H1 (cell line): ENCODE results near the gene SHISA6. TPM values are rescaled to one million over a fixed set of nuclear protein-coding genes. Genes with fewer than 3 reads are reported as not detected.

Experiments used
- CTCF ChIA-PET: fragments of 300-600 bp; sonication (Branson Sonifier 250); formaldehyde crosslinking; loops from one replicate; lab custom pipeline; 2021; ENCODE audit not compliant: partially characterized antibody; lab: Charles Lee
- POLR2A ChIA-PET: fragments of 300-600 bp; sonication (Branson Sonifier 250); formaldehyde crosslinking; loops from one replicate; lab custom pipeline; 2021; ENCODE audit warnings: inconsistent platforms; ENCODE audit not compliant: partially characterized antibody; lab: Charles Lee
- DNase-seq, 2 experiments: peaks; one replicate each; pipeline versions ENCODE4 v3.0.0 to v3.0.0-alpha.2; 2010 to 2022; ENCODE audit warnings: low spot score in 2 of 2, low read depth in 1 of 2, mixed read lengths in 1 of 2
- FAIRE-seq: peaks from 2 replicates; lab custom pipeline; 2011; peaks lifted over from hg19 to GRCh38; lab: Jason Lieb, UNC
- H2AFZ ChIP-seq: 2 replicates; pipeline ENCODE4 v1.8.1; 2012; ENCODE audit warnings: low read length, inconsistent platforms
- H2AK5ac ChIP-seq: 2 replicates; pipeline ENCODE4 v1.6.1; 2013; ENCODE audit warnings: low read depth, low read length
- H2BK120ac ChIP-seq: replicated peaks from 2 replicates; pipeline ENCODE3; 2013; ENCODE audit warnings: low read depth, low read length, inconsistent platforms
- H2BK12ac ChIP-seq: 2 replicates; pipeline ENCODE4 v1.6.1; 2013; ENCODE audit warnings: low read depth, low read length
- H2BK15ac ChIP-seq: 2 replicates; pipeline ENCODE4 v1.6.1; 2013; ENCODE audit warnings: low read length
- H2BK20ac ChIP-seq: 2 replicates; pipeline ENCODE4 v1.6.1; 2013; ENCODE audit warnings: low read length
- H2BK5ac ChIP-seq: 2 replicates; pipeline ENCODE4 v1.6.1; 2013; ENCODE audit warnings: low read depth, low read length
- H3K14ac ChIP-seq: 2 replicates; pipeline ENCODE4 v1.6.1; 2013; ENCODE audit warnings: inconsistent platforms; ENCODE audit not compliant: insufficient read length
- H3K18ac ChIP-seq: 2 replicates; pipeline ENCODE4 v1.6.1; 2013; ENCODE audit warnings: low read length; ENCODE audit errors: extremely low read depth
- H3K23ac ChIP-seq: 2 replicates; pipeline ENCODE4 v1.6.1; 2013; ENCODE audit warnings: inconsistent platforms; ENCODE audit not compliant: insufficient read length
- H3K23me2 ChIP-seq: 2 replicates; pipeline ENCODE4 v1.6.1; 2013; ENCODE audit warnings: low read depth, low read length
- H3K27ac ChIP-seq: 2 replicates; pipeline ENCODE4 v1.6.1; 2011; ENCODE audit warnings: low read depth, low read length, inconsistent platforms
- H3K27me3 ChIP-seq, 4 experiments: replicated peaks in 1 of 4; 1 replicate in 1 of 4; 2 replicates in 3 of 4; pipeline versions ENCODE4 v1.6.1 to v1.8.1; 2011 to 2013; ENCODE audit warnings: low read length in 3 of 4, mild to moderate bottlenecking in 3 of 4, inconsistent platforms in 2 of 4, mixed read lengths in 2 of 4, moderate library complexity in 1 of 4; ENCODE audit not compliant: control insufficient read depth in 3 of 4, insufficient read depth in 3 of 4; ENCODE audit errors: extremely low read depth in 1 of 4
- H3K36me3 ChIP-seq, 4 experiments: 2 replicates each; pipeline versions ENCODE4 v1.6.1 to v1.8.1; 2011 to 2013; ENCODE audit warnings: mild to moderate bottlenecking in 4 of 4, low read length in 3 of 4, moderate library complexity in 2 of 4, control low read depth in 1 of 4, inconsistent platforms in 1 of 4; ENCODE audit not compliant: insufficient read depth in 4 of 4, control insufficient read depth in 2 of 4
- H3K4ac ChIP-seq: replicated peaks from 2 replicates; pipeline ENCODE3; 2013; ENCODE audit warnings: low read length, low read depth, mixed read lengths, inconsistent platforms; ENCODE audit not compliant: insufficient read length
- H3K4me1 ChIP-seq, 4 experiments: replicated peaks in 1 of 4; 1 replicate in 1 of 4; 2 replicates in 3 of 4; pipeline versions ENCODE4 v1.6.1 to v1.8.1; 2011 to 2013; ENCODE audit warnings: low read length in 3 of 4, inconsistent platforms in 2 of 4, mixed read lengths in 1 of 4; ENCODE audit not compliant: insufficient read depth in 4 of 4, control insufficient read depth in 3 of 4
- H3K4me2 ChIP-seq, 2 experiments: 2 replicates each; pipeline versions ENCODE4 v1.6.1 to v1.8.1; 2011 to 2013; ENCODE audit warnings: low read depth in 2 of 2, low read length in 2 of 2, control low read depth in 1 of 2, inconsistent platforms in 1 of 2, mild to moderate bottlenecking in 1 of 2; ENCODE audit not compliant: insufficient read depth in 1 of 2
- H3K4me3 ChIP-seq, 4 experiments: fragments of 200-600, 300-600 bp in 1 of 4; sonication (generic), shearing (Covaris generic), sonication (Bioruptor Twin) in 1 of 4; 2 replicates each; pipeline versions ENCODE4 v1.5.1 to v1.8.1; 2011 to 2016; ENCODE audit warnings: low read length in 4 of 4, low read depth in 3 of 4, control low read depth in 2 of 4, inconsistent platforms in 2 of 4, mild to moderate bottlenecking in 2 of 4, mixed read lengths in 1 of 4, moderate library complexity in 1 of 4; ENCODE audit not compliant: insufficient read depth in 2 of 4; ENCODE audit errors: extremely low read depth in 1 of 4
- H3K56ac ChIP-seq: replicated peaks from 2 replicates; pipeline ENCODE3; 2013; ENCODE audit warnings: low read depth, mild to moderate bottlenecking, mixed read lengths, low read length, inconsistent platforms; ENCODE audit not compliant: insufficient read length
- H3K79me1 ChIP-seq: 2 replicates; pipeline ENCODE4 v1.6.1; 2013; ENCODE audit warnings: low read depth, low read length, control low read depth
- H3K79me2 ChIP-seq, 2 experiments: 2 replicates each; pipeline versions ENCODE4 v1.6.1 to v1.8.1; 2012 to 2013; ENCODE audit warnings: low read length in 2 of 2, mild to moderate bottlenecking in 2 of 2, inconsistent platforms in 1 of 2; ENCODE audit not compliant: insufficient read depth in 2 of 2, control insufficient read depth in 1 of 2
- H3K9ac ChIP-seq, 4 experiments: replicated peaks in 1 of 4; 1 replicate in 1 of 4; 2 replicates in 3 of 4; pipeline versions ENCODE4 v1.6.1 to v1.8.1; 2011 to 2013; ENCODE audit warnings: low read depth in 3 of 4, low read length in 3 of 4, control low read depth in 2 of 4, mild to moderate bottlenecking in 2 of 4, moderate library complexity in 2 of 4, inconsistent platforms in 1 of 4; ENCODE audit errors: extremely low read depth in 1 of 4
- H3K9me3 ChIP-seq, 2 experiments: 2 replicates each; pipeline versions ENCODE4 v1.6.1 to v1.8.1; 2012 to 2013; ENCODE audit warnings: mild to moderate bottlenecking in 2 of 2, moderate library complexity in 2 of 2, control low read depth in 1 of 2, inconsistent platforms in 1 of 2, low read depth in 1 of 2, low read length in 1 of 2, mixed read lengths in 1 of 2; ENCODE audit not compliant: insufficient read depth in 2 of 2
- H4K20me1 ChIP-seq, 2 experiments: replicated peaks in 1 of 2; 2 replicates each; pipeline versions ENCODE3 to v1.8.1; 2011 to 2013; ENCODE audit warnings: inconsistent platforms in 2 of 2, low read length in 2 of 2, mild to moderate bottlenecking in 1 of 2; ENCODE audit not compliant: insufficient read depth in 2 of 2, control insufficient read depth in 1 of 2
- H4K5ac ChIP-seq: 2 replicates; pipeline ENCODE4 v1.6.1; 2013; ENCODE audit warnings: low read length, low read depth, mixed read lengths, inconsistent platforms; ENCODE audit not compliant: insufficient read length
- H4K8ac ChIP-seq: 2 replicates; pipeline ENCODE4 v1.8.0; 2013; ENCODE audit warnings: mild to moderate bottlenecking, moderate library complexity, low read length, inconsistent platforms; ENCODE audit not compliant: insufficient read depth; ENCODE audit errors: extremely low read depth
- H4K91ac ChIP-seq: replicated peaks from 2 replicates; pipeline ENCODE3; 2013; ENCODE audit warnings: low read length, mixed read lengths, inconsistent platforms; ENCODE audit not compliant: insufficient read length
- HDAC2 ChIP-seq, 2 experiments: fragments of 300-600 bp in 1 of 2; sonication (generic) in 1 of 2; IDR thresholded peaks; 2 replicates each; pipeline ENCODE4 v1.6.1; 2011 to 2012; ENCODE audit warnings: low read depth in 2 of 2, low read length in 2 of 2, mild to moderate bottlenecking in 2 of 2, moderate library complexity in 2 of 2, borderline replicate concordance in 1 of 2, inconsistent platforms in 1 of 2
- RBBP5 ChIP-seq: IDR thresholded peaks from 2 replicates; pipeline ENCODE4 v1.7.1; 2012; ENCODE audit warnings: low read depth, mild to moderate bottlenecking, inconsistent platforms, low read length, moderate library complexity, borderline replicate concordance
- RXRA ChIP-seq: IDR thresholded peaks from 2 replicates; pipeline ENCODE4 v1.6.1; 2011; ENCODE audit warnings: low read depth, mild to moderate bottlenecking, low read length, moderate library complexity; ENCODE audit not compliant: insufficient read depth
- SIX5 ChIP-seq: IDR thresholded peaks from 2 replicates; pipeline ENCODE4 v1.6.1; 2011; ENCODE audit warnings: mild to moderate bottlenecking, low read depth, low read length
- SRF ChIP-seq: IDR thresholded peaks from 2 replicates; pipeline ENCODE4 v1.6.1; 2011; ENCODE audit warnings: mild to moderate bottlenecking, low read depth, low read length, moderate library complexity
- WGBS, 2 experiments: shearing (Covaris generic) in 1 of 2; methylation state at CpG; one replicate each; pipeline versions ENCODE4 v1.1.6 to v1.1.7; 2013 to 2015; ENCODE audit warnings: low lambda C conversion rate in 2 of 2, mixed read lengths in 2 of 2, inconsistent platforms in 1 of 2, low coverage in 1 of 2, missing lambda C conversion rate in 1 of 2; ENCODE audit not compliant: insufficient replicate concordance in 2 of 2, insufficient coverage in 1 of 2, insufficient read length in 1 of 2; ENCODE audit errors: extremely low coverage in 1 of 2, missing lambda C conversion rate in 1 of 2; 5-methylcytosine and 5-hydroxymethylcytosine counted together
- polyA plus RNA-seq, 7 experiments: library from polyadenylated mRNA; depleted of rRNA in 3 of 7; stranded (reverse) in 5 of 7; unstranded in 2 of 7; fragments of >200 nt in 5 of 7; fragments of 200-250 nt in 2 of 7; gene quantifications; 1 replicate in 5 of 7; 2 replicates in 1 of 7; 4 replicates in 1 of 7; pipeline versions ENCODE4 v1.2.1 to v1.2.3, GENCODE V29; 2011 to 2013; ENCODE audit warnings: missing spikeins in 2 of 7, mixed read lengths in 2 of 7
- total RNA-seq: library from RNA; stranded (reverse); fragmentation: NEBNext Ultra II Directional; extraction: Animal tissue kit (Norgen Biotek cat#: 25700); gene quantifications from 2 replicates; pipeline ENCODE4 v1.2.1, GENCODE V29; 2021
- TF ChIP-seq, protein P1 (sequence below): IDR thresholded peaks from 2 replicates; pipeline ENCODE4 v1.6.1; 2012; ENCODE audit warnings: low read length, inconsistent platforms
- TF ChIP-seq, protein P2 (sequence below), 3 experiments: IDR thresholded peaks; 1 replicate in 2 of 3; 2 replicates in 1 of 3; pipeline versions ENCODE4 v1.5.1 to v1.6.1; 2011; ENCODE audit warnings: low read length in 3 of 3, mild to moderate bottlenecking in 3 of 3, inconsistent platforms in 2 of 3, low read depth in 1 of 3, moderate library complexity in 1 of 3; ENCODE audit not compliant: insufficient read depth in 1 of 3; ENCODE audit errors: control extremely low read depth in 1 of 3

The SHISA6 gene
- total and polyA plus RNA-seq, 2 of the 8 experiments (the other 6 are each of a cell fraction or from before 2014, with no cell fraction given), result 2.9 to 4.8 TPM

DNA sequence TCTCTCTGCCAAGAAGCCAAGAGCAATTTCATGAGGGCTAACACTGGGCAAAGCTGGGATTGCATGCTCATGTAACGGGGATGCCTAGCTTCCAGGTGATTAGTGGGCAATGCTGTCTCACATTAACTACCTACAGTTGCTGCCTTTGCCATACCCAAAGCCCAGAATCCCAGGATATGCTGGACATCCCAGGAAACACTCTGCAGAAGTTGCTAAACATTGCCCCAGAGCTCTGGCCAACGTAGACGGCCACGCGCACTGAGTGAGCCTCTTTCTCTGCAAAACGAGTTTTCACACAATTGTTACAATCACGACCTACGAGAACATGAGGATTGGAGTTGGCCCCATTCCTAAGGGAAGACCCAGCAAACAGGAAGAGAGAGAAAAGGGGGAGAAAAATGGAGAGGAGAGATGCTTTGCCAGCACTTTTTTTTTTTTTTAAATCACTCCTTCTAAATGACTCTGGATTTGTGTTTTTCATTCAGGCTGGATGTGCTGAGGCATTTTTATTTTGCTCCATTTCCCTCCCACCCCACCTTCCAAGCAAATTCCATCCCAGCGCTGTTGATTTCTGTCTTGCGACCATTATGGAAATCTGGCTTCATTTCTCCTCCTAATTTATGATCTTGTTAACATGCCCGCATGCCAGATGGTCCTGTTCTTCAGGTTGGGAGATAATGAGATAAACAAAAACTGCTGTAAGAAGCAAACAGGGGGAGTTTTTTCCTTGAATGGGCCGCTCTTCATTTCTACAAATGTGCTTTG, 244.5 kb downstream of the SHISA6 start:
- ChIA-PET CTCF (no interaction called here), POLR2A (no interaction called here)
- H2BK5ac ChIP-seq, result no peak overlapping the region
- no peaks in the 10 kb centered on the region for H3K23me2 ChIP-seq
- no peak overlapping the region for H3K14ac ChIP-seq
- H4K8ac ChIP-seq, result no peak overlapping the region; the same call in 1 of the 2 replicates
- WGBS, 2 experiments, result 88% methylated on average over 12 of the region's 12 CpGs; no CpG with 5 or more reads in 1 of the 2 experiments
- no peak overlapping the region for H2AFZ ChIP-seq
- no peak overlapping the region; a peak in 1 of 7 replicates for H3K9ac ChIP-seq
- H3K79me1 ChIP-seq, result no peaks in the 10 kb centered on the region
- H3K23ac ChIP-seq, result no peak overlapping the region
- H2AK5ac ChIP-seq, result no peak overlapping the region
- H3K27me3 ChIP-seq, result no peaks in the 10 kb centered on the region
- H3K9me3 ChIP-seq, result no peaks in the 10 kb centered on the region
- no peak overlapping the region for H4K91ac ChIP-seq
- H3K4me1 ChIP-seq, result peaks cover 2 to 9% (median 5%) of the 10 kb centered on the region in 4 experiments; a peak in 3 of 7 replicates
- no peak overlapping the region for H4K5ac ChIP-seq
- H3K4me3 ChIP-seq, result no peak overlapping the region
- H4K20me1 ChIP-seq, result no peaks in the 10 kb centered on the region
- FAIRE-seq, result no peak
- no peak overlapping the region for H3K27ac ChIP-seq
- H2BK15ac ChIP-seq, result no peak overlapping the region
- no peaks in the 10 kb centered on the region for H3K36me3 ChIP-seq
- no peak overlapping the region for H2BK12ac ChIP-seq
- no peak overlapping the region for H3K4ac ChIP-seq
- H3K4me2 ChIP-seq, result no peak overlapping the region
- no peak overlapping the region for H2BK120ac ChIP-seq
- H3K18ac ChIP-seq, result no peak overlapping the region
- DNase-seq, result peak in 1 of 2 experiments; percentile 34
- no peak overlapping the region for H3K56ac ChIP-seq
- H3K79me2 ChIP-seq, result no peaks in the 10 kb centered on the region
- H2BK20ac ChIP-seq, result no peak overlapping the region
- no peak for TF ChIP-seq SIX5
- TF ChIP-seq SRF, result no peak
- no peak for TF ChIP-seq RXRA
- TF ChIP-seq, protein P1, sequence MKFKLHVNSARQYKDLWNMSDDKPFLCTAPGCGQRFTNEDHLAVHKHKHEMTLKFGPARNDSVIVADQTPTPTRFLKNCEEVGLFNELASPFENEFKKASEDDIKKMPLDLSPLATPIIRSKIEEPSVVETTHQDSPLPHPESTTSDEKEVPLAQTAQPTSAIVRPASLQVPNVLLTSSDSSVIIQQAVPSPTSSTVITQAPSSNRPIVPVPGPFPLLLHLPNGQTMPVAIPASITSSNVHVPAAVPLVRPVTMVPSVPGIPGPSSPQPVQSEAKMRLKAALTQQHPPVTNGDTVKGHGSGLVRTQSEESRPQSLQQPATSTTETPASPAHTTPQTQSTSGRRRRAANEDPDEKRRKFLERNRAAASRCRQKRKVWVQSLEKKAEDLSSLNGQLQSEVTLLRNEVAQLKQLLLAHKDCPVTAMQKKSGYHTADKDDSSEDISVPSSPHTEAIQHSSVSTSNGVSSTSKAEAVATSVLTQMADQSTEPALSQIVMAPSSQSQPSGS, result no peak
- no peak for TF ChIP-seq RBBP5
- no peak for TF ChIP-seq HDAC2 (IDR thresholded peaks at IDR 0.05; ENCODE audit: borderline replicate concordance in 1 of 2, low read depth in 2 of 2, low read length in 2 of 2)
- TF ChIP-seq, protein P2, sequence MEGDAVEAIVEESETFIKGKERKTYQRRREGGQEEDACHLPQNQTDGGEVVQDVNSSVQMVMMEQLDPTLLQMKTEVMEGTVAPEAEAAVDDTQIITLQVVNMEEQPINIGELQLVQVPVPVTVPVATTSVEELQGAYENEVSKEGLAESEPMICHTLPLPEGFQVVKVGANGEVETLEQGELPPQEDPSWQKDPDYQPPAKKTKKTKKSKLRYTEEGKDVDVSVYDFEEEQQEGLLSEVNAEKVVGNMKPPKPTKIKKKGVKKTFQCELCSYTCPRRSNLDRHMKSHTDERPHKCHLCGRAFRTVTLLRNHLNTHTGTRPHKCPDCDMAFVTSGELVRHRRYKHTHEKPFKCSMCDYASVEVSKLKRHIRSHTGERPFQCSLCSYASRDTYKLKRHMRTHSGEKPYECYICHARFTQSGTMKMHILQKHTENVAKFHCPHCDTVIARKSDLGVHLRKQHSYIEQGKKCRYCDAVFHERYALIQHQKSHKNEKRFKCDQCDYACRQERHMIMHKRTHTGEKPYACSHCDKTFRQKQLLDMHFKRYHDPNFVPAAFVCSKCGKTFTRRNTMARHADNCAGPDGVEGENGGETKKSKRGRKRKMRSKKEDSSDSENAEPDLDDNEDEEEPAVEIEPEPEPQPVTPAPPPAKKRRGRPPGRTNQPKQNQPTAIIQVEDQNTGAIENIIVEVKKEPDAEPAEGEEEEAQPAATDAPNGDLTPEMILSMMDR (IDR thresholded peaks at IDR 0.05; ENCODE audit: control extremely low read depth in 1 of 3, insufficient read depth in 1 of 3, low read depth in 1 of 3, low read length in 3 of 3), result no peak
